ENCODE data around the gene PPP4R4.

PPP4R4 gene

DNA sequence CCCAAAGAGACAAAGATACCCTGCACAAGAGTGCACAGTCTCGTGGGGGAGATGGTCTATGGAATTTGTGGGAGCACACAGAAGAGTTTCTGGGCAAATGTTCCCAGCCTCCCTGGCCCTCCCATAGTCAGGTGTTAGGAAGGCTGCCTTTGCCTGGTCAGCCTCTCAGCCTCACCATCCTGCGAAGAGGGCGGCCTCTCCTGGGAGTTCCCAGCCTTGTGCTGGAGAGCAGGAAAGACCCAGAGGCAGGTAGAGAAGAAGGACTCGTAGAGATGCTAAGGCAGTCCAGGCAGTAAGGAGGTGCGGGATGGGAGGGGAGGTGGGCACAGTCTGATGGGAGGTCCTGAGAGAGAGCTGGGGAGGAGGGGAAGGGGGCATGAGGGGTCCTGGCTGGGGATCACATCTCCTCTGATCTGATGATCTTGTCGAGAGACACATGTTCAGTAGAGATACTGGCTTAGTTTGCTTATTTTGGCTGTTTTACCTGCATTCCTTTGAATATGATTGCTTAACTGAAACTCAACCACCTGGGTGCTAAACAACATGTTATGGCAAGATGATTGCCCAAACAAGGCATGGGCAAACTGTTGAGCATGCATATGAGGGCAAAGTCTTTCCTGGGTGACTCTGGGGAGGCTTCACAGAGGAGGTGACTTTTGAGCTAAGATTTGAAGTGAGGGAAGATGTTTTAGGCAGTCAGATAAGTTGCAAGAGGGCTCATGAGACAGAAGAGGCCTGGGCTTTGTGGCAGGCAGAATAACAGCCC lies 138.5 kb downstream of the PPP4R4 start:
- DNase-seq = peak; percentile 40

- peak; percentile 43 for DNase-seq
Measured at GRCh38 chr14:94313991-94314655, 140.0 kb downstream of the PPP4R4 start.

DNA sequence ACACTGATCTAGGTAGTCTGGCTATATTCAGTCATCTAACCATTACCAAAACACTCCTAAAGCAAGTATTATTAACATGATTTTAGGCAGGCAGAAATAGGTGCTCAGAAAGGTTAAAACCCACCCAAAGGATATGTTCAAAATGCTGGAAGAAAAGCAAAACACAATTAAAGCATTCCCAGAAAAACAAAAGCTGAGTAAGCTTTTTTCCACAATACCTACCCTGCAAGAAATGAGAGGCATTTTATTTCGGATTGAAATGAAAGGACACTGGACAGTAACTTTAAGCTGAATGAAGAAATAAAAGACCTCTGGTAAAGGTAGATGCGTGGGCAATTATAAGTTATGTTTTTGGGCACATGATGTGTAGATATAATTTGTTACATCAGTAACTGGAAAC lies 140.8 kb downstream of the PPP4R4 start:
- no peak for DNase-seq

DNA sequence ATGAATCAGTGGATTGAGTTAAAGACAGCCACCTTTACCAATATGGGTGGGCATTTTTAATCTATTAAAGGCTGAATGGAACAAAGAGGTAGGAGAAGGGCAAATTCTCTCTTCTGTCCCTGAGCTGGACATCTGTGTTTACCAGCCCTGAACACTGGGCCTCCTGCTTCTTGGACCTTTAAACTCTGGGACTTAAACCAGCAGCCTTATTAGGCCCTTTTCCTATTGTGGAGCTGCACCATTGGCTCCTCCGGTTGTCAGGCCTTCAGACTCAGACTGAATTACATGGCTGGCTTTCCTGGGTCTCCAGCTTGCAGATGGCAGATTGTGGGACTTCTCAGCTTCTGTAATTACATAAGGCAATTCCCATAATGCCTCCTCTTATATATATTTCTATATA lies 142.6 kb downstream of the PPP4R4 start:
- no peak for DNase-seq

- peak; percentile 48 for DNase-seq
Measured at GRCh38 chr14:94317259-94317658, 143.1 kb downstream of the PPP4R4 start.

DNA sequence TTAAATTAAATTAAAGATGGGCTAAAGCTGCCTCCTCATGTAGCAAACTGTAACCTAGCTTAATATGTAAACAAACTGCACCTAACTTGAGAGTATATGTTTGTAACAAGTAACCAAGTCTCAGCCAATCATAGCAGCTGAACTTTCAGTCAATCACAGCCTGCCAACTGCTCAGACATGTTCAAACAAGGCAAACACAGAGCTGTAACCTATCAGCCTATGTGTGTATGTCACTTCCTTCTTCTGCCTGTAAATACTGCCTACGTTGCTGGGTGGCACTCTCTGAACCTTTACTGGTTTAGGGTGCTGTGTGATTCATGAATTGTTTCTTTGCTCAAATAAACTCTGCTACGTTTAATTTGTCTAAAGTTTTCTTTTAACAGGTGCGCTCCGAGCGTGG lies 146.1 kb downstream of the PPP4R4 start:
- DNase-seq = peak; percentile 27

DNA sequence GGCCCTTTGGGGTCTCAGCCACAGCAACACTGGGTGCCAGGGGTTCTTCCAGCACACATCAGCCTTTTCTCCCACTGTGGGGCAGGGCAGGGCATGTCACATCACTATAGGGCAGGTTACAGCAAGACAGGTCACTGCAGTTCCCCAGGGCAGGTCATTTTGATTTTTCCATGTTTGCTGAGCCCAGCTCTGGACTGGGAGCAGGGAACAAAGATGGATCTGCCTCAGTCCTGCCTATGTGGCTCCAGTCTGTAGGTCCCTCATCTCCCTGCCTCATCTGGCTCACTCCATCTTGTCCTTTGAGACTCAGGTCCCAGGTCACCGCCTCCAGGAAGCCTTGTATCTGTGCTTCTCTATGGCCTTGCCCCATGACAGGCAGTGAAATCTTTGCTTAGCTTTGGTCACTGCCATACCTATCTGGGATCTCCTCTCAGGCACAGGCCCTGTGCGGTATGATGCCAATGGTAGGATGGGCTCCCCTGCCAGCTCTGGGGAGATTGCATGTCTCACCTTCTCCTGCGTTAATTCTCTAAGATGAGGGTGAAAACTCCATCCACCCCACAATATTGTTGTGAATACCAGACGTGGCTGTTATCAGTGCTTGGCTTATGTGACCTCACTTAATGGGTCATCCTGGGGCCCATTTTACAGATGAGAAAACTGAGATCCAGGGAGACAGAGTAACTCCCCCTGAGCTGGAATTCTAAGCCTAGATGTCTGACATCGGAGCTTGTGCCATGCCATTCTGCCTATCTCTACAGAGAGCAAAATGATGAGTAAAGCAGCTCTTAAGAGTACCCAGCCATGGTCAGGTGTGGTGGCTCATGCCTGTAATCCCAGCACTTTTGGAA lies 147.5 kb downstream of the PPP4R4 start:
- peak; percentile 41 for DNase-seq

GRCh38 chr14:94322648-94323570 lies 148.8 kb downstream of the PPP4R4 start, which contains the start of gene SERPINA6:
SERPINA6 (minus strand) TSS chr14:94323336; CDS start chr14:94314648, 8,688 bp downstream.
- peak; percentile 72 for DNase-seq

- DNase-seq = no peak
Measured at GRCh38 chr14:94328196-94328595, 154.1 kb downstream of the PPP4R4 start.
